Measurements from ENCODE around the gene DDX49. TPM values are rescaled to one million over a fixed set of nuclear protein-coding genes. Genes with fewer than 3 reads are reported as not detected.
A peak's percentile ranks its signal among the peaks of the same experiment; 100 is the strongest.

Gene DDX49
- total and polyA plus RNA-seq, 9 of the 15 experiments (the other 6 are each of a cell fraction or from before 2014, with no cell fraction given), result 1.1 to 113 (median 45.7) TPM

DNA sequence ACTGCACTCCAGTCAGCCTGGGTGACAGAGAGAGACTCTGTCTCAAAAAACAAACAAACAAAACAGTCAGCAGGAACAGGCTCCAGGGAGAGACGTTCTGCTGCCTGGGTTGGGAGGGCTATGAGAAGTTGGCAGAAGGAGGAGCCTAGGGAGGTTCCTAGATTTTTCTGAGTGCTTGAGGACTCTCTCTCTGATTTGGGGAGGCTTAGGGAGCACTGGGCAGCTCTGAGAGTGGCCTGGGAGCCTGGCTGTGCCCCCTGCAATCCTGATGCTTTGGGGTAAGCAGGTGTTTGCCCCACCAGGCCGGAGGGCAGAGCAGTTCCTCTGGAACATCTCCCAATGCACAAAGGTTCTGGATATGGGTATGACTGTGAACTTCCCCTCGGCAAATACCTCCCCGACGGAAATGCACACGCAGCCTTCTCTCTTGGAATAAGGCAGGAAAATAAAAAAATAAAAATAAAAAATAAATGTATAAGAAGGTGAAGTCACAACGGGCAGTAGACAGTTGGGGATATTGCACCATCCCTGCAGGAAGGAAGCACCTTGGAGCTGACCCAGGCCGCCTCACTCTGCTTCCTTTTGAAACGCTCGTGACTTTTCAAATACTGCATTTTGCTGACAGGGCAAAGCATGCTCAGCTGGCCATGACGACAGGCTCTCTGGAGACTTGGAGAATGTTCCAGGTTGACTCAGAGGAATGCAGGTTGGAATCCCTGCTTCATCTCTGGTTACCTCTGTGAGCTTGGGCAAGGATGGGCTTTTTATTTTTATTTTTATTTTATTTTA, 48.0 kb downstream of the DDX49 start:
- Histone ChIP-seq H4K20me1 (replicated peaks; ENCODE audit: control insufficient read depth, insufficient read depth, low read length) (no peaks in the 10 kb centered on the region), H3K27me3 (ENCODE audit: control insufficient read depth in 2 of 2, insufficient read depth in 2 of 2, low read length in 2 of 2) (peaks cover 0 to 1% of the 10 kb centered on the region in 2 experiments; a peak in 1 of 5 replicates), H3K9ac (ENCODE audit: insufficient read depth in 1 of 2, low read depth in 2 of 2, low read length in 2 of 2) (0 out of 4 replicates have a peak overlapping the region, but pooled peaks of 1 of the 2 experiments have one; percentile 13), H2AFZ (ENCODE audit: low read depth, low read length) (peak overlapping the region; percentile 44; the same call in 1 of the 2 replicates), H3K4me1 (replicated peaks in 1 of 2; ENCODE audit: control insufficient read depth in 2 of 2, insufficient read depth in 2 of 2, low read length in 2 of 2) (peaks cover 3 to 7% of the 10 kb centered on the region in 2 experiments; a peak in 4 of 5 replicates), H3K4me2 (ENCODE audit: insufficient read depth, low read length) (no peak overlapping the region), H3K79me2 (ENCODE audit: control insufficient read depth, insufficient read depth, low read length) (no peaks in the 10 kb centered on the region), H3K27ac (ENCODE audit: extremely low read depth, low read depth, low read length) (no peak overlapping the region), H3K4me3 (no peak overlapping the region), H3K9me1 (ENCODE audit: control insufficient read depth, insufficient read depth, low read length) (no peaks in the 10 kb centered on the region), H3K36me3 (ENCODE audit: control insufficient read depth, insufficient read depth, low read length) (no peaks in the 10 kb centered on the region), H3K9me3 (replicated peaks; ENCODE audit: control insufficient read depth, insufficient read depth, low read depth, low read length) (no peaks in the 10 kb centered on the region)
- TF ChIP-seq ZNF316 (IDR thresholded peaks at IDR 0.05), result peak; percentile 73
- peak; percentile 63; the same call in 1 of the 2 replicates for TF ChIP-seq C11orf30 (IDR thresholded peaks at IDR 0.05; ENCODE audit: low read depth)
- TF ChIP-seq MAFK (IDR thresholded peaks at IDR 0.05; ENCODE audit: low read length), result peak; percentile 68
- no peak for TF ChIP-seq SRSF1 (IDR thresholded peaks at IDR 0.05; ENCODE audit: low read depth, low read length)
- no peak for TF ChIP-seq CCAR2 (IDR thresholded peaks at IDR 0.05; ENCODE audit: low read depth, low read length)
- peak; percentile 65 for TF ChIP-seq MAFF (IDR thresholded peaks at IDR 0.05; ENCODE audit: low read length)
- no peak for TF ChIP-seq DNMT1 (IDR thresholded peaks at IDR 0.05)
- ChIA-PET POLR2A (interaction anchor here (0.7 to 1.2 kb wide), 3 partner anchors 9 to 24 kb away, joined by 3 read pairs; no protein-coding TSS in a partner anchor), CTCF (ENCODE audit: low intra/inter-chr PET ratio) (no interaction called here)
- intact Hi-C loops (cut with micrococcal nuclease), result no loop called here
- DNase-seq (ENCODE audit: extremely low read depth in 1 of 4, low spot score in 3 of 4), result no peak
- FAIRE-seq, result no peak
- in situ Hi-C loops (cut with MboI), result no loop called here
- BruUV-seq (replicated peaks), result no TSS peak
- ATAC-seq, result no peak
- 70% methylated on average over 11 of the region's 11 CpGs for WGBS (ENCODE audit: insufficient coverage, low coverage, missing lambda C conversion rate)

Measured in K562 (cell line).